HG02840 (cell line): Measurements from ENCODE around the gene NINJ2.

Source experiments
- ATAC-seq: cut with Tn5 transposase; IDR thresholded peaks from one replicate; pipeline ENCODE4 v1.9.1; 2021; ENCODE audit warnings: mild to moderate bottlenecking, moderate library complexity, moderate number of reproducible peaks; ENCODE audit not compliant: unreplicated experiment, low FRiP score

The NINJ2 gene

GRCh38 chr12:573232-573631 lies 90.0 kb downstream of the NINJ2 start:
- ATAC-seq: no peak

GRCh38 chr12:572532-572899 lies 90.7 kb downstream of the NINJ2 start:
- ATAC-seq: no peak

GRCh38 chr12:571795-572531 lies 91.3 kb downstream of the NINJ2 start:
- ATAC-seq: no peak

- ATAC-seq: no peak
These were observed 92.1 kb downstream of the NINJ2 start for GRCh38 chr12:570921-571794.

- ATAC-seq: no peak
These were observed 92.8 kb downstream of the NINJ2 start for GRCh38 chr12:570435-570920.

- no peak for ATAC-seq
These were observed 93.3 kb downstream of the NINJ2 start for GRCh38 chr12:569803-570434.

- no peak for ATAC-seq
These were observed 94.1 kb downstream of the NINJ2 start for GRCh38 chr12:569091-569676.

- ATAC-seq: no peak
These were observed 94.8 kb downstream of the NINJ2 start for GRCh38 chr12:568486-568885.

GRCh38 chr12:565589-566105 lies 97.6 kb downstream of the NINJ2 start:
- ATAC-seq: no peak

- ATAC-seq: no peak
These were observed 98.1 kb downstream of the NINJ2 start for GRCh38 chr12:565161-565560.

GRCh38 chr12:563787-564298 lies 99.4 kb downstream of the NINJ2 start:
- ATAC-seq: no peak

- ATAC-seq: no peak
These were observed 99.9 kb downstream of the NINJ2 start for GRCh38 chr12:563250-563781.

- no peak for ATAC-seq
These were observed 100.6 kb downstream of the NINJ2 start for GRCh38 chr12:562634-563033.

- ATAC-seq: no peak
These were observed 101.2 kb downstream of the NINJ2 start for GRCh38 chr12:561908-562593.

GRCh38 chr12:561391-561705 lies 101.9 kb downstream of the NINJ2 start:
- no peak for ATAC-seq

- ATAC-seq: no peak
These were observed 102.4 kb downstream of the NINJ2 start for GRCh38 chr12:560691-561390.

GRCh38 chr12:559906-560455 lies 103.3 kb downstream of the NINJ2 start:
- no peak for ATAC-seq

GRCh38 chr12:559208-559905 lies 103.9 kb downstream of the NINJ2 start:
- ATAC-seq: no peak
